Liver (tissue), 9 donors: ENCODE measurements around the gene ZMYM3. TPM values are rescaled to one million over a fixed set of nuclear protein-coding genes. Genes with fewer than 3 reads are reported as not detected.

ENCODE experiments used
- DNase-seq: peaks from one replicate; pipeline ENCODE4 v3.0.0-alpha.2; 2017; ENCODE audit warnings: low spot score
- H3K27ac ChIP-seq, 2 donors: one replicate each; pipeline ENCODE4 v1.7.0; 2013; ENCODE audit warnings: inconsistent platforms in 2 of 2, low read length in 2 of 2, control low read depth in 1 of 2, low read depth in 1 of 2, mild to moderate bottlenecking in 1 of 2
- H3K27me3 ChIP-seq, 4 donors: one replicate each; pipeline versions ENCODE4 v1.6.1 to v1.7.0; 2013; ENCODE audit warnings: low read length in 3 of 4, inconsistent platforms in 1 of 4, mild to moderate bottlenecking in 1 of 4, moderate library complexity in 1 of 4; ENCODE audit not compliant: control insufficient read depth in 4 of 4, insufficient read depth in 4 of 4
- H3K36me3 ChIP-seq, 4 donors: one replicate each; pipeline versions ENCODE4 v1.6.1 to v1.7.0; 2013; ENCODE audit warnings: low read length in 3 of 4, mild to moderate bottlenecking in 3 of 4, low read depth in 1 of 4, moderate library complexity in 1 of 4; ENCODE audit not compliant: control insufficient read depth in 4 of 4, insufficient read depth in 3 of 4
- H3K4me1 ChIP-seq, 4 donors: one replicate each; pipeline versions ENCODE4 v1.6.1 to v1.7.0; 2013; ENCODE audit warnings: low read length in 3 of 4, mild to moderate bottlenecking in 3 of 4, moderate library complexity in 1 of 4; ENCODE audit not compliant: control insufficient read depth in 4 of 4, insufficient read depth in 4 of 4
- H3K4me3 ChIP-seq, 3 donors: one replicate each; pipeline versions ENCODE4 v1.6.1 to v1.7.0; 2013; ENCODE audit warnings: low read length in 3 of 3, control low read depth in 1 of 3, low read depth in 1 of 3, mild to moderate bottlenecking in 1 of 3
- H3K9ac ChIP-seq, 2 donors: one replicate each; pipeline ENCODE4 v1.7.0; 2013; ENCODE audit warnings: low read length in 2 of 2, mild to moderate bottlenecking in 2 of 2, moderate library complexity in 2 of 2, control low read depth in 1 of 2, low read depth in 1 of 2
- H3K9me3 ChIP-seq, 4 donors: one replicate each; pipeline versions ENCODE4 v1.6.1 to v1.7.0; 2013; ENCODE audit warnings: low read length in 3 of 4; ENCODE audit not compliant: control insufficient read depth in 4 of 4
- EGR1 ChIP-seq, 2 donors: IDR thresholded peaks; 2 replicates each; pipeline ENCODE4 v1.6.1; 2016 to 2018; ENCODE audit warnings: antibody characterized with exemption in 2 of 2, low read depth in 2 of 2
- FOXA1 ChIP-seq: IDR thresholded peaks from 2 replicates; pipeline ENCODE4 v1.6.1; 2016; ENCODE audit warnings: antibody characterized with exemption
- FOXA2 ChIP-seq: IDR thresholded peaks from 2 replicates; pipeline ENCODE4 v1.6.1; 2016; ENCODE audit warnings: antibody characterized with exemption
- GABPA ChIP-seq, 2 donors: IDR thresholded peaks in 1 of 2; conservative IDR thresholded peaks in 1 of 2; 2 replicates each; pipeline ENCODE4 v1.6.1; 2016; ENCODE audit warnings: antibody characterized with exemption in 2 of 2, mild to moderate bottlenecking in 1 of 2, moderate library complexity in 1 of 2
- HNF4A ChIP-seq, 2 donors: conservative IDR thresholded peaks; 2 replicates each; pipeline ENCODE4 v1.6.1; 2016; ENCODE audit warnings: antibody characterized with exemption in 2 of 2, mild to moderate bottlenecking in 2 of 2
- HNF4G ChIP-seq: IDR thresholded peaks from 2 replicates; pipeline ENCODE4 v1.6.1; 2016; ENCODE audit warnings: antibody characterized with exemption
- JUND ChIP-seq, 2 donors: IDR thresholded peaks; 2 replicates each; pipeline ENCODE4 v1.6.1; 2016; ENCODE audit warnings: antibody characterized with exemption in 2 of 2
- NR2F2 ChIP-seq: IDR thresholded peaks from 2 replicates; pipeline ENCODE4 v1.6.1; 2016; ENCODE audit warnings: antibody characterized with exemption
- RAD21 ChIP-seq, 2 donors: IDR thresholded peaks; 2 replicates each; pipeline ENCODE4 v1.6.1; 2016; ENCODE audit warnings: antibody characterized with exemption in 2 of 2, mild to moderate bottlenecking in 2 of 2
- REST ChIP-seq: IDR thresholded peaks from 2 replicates; pipeline ENCODE4 v1.6.1; 2016; ENCODE audit warnings: antibody characterized with exemption, mild to moderate bottlenecking
- RXRA ChIP-seq, 2 donors: IDR thresholded peaks; 2 replicates each; pipeline ENCODE4 v1.6.1; 2017 to 2018; ENCODE audit warnings: antibody characterized with exemption in 2 of 2, mild to moderate bottlenecking in 1 of 2
- SP1 ChIP-seq: IDR thresholded peaks from 2 replicates; pipeline ENCODE4 v1.6.1; 2018; ENCODE audit warnings: antibody characterized with exemption, mild to moderate bottlenecking
- TAF1 ChIP-seq: conservative IDR thresholded peaks from 2 replicates; pipeline ENCODE4 v1.6.1; 2016; ENCODE audit warnings: antibody characterized with exemption, mild to moderate bottlenecking
- YY1 ChIP-seq: IDR thresholded peaks from 2 replicates; pipeline ENCODE4 v1.6.1; 2016; ENCODE audit warnings: antibody characterized with exemption, mild to moderate bottlenecking
- ZBTB33 ChIP-seq: IDR thresholded peaks from 2 replicates; pipeline ENCODE4 v1.6.1; 2016; ENCODE audit warnings: antibody characterized with exemption
- WGBS: extraction: QIAGEN DNeasy Blood & Tissue Kit; methylation state at CpG from one replicate; pipeline ENCODE4 v1.1.7; 2013; 5-methylcytosine and 5-hydroxymethylcytosine counted together
- polyA plus RNA-seq, 2 donors: library from polyadenylated mRNA; stranded (reverse) in 1 of 2; unstranded in 1 of 2; fragments of 200-250 nt in 1 of 2; fragments of >200 nt in 1 of 2; fragmentation: Nextera tagmentation in 1 of 2; extraction: Ambion mirVana in 1 of 2; gene quantifications; one replicate each; pipeline versions ENCODE4 v1.2.1 to v1.2.3, GENCODE V29; 2013 to 2015
- total RNA-seq, 2 donors: library from RNA; depleted of rRNA; stranded (reverse); fragments of >200 nt; gene quantifications; one replicate each; pipeline ENCODE4 v1.2.3, GENCODE V29; 2014
- TF ChIP-seq, protein P1 (sequence below): IDR thresholded peaks from 2 replicates; pipeline ENCODE4 v1.6.1; 2016; ENCODE audit warnings: antibody characterized with exemption
- TF ChIP-seq, protein P2 (sequence below): fragments of 150-350 bp; IDR thresholded peaks from 2 replicates; pipeline ENCODE4 v1.5.1; 2017; ENCODE audit warnings: improper control_type of control experiment, low read depth, low read length; ENCODE audit not compliant: missing input control
- TF ChIP-seq, protein P3 (sequence below): IDR thresholded peaks from 2 replicates; pipeline ENCODE4 v1.6.1; 2016; ENCODE audit warnings: antibody characterized with exemption
- donor health status: healthy.
- donor health status: healthy.
- donor health status: healthy.
- donor health status: healthy.
- donor health status: healthy.

Gene ZMYM3
- total and polyA plus RNA-seq, 4 donors: 4.5 to 13.3 (median 6.2) TPM

DNA sequence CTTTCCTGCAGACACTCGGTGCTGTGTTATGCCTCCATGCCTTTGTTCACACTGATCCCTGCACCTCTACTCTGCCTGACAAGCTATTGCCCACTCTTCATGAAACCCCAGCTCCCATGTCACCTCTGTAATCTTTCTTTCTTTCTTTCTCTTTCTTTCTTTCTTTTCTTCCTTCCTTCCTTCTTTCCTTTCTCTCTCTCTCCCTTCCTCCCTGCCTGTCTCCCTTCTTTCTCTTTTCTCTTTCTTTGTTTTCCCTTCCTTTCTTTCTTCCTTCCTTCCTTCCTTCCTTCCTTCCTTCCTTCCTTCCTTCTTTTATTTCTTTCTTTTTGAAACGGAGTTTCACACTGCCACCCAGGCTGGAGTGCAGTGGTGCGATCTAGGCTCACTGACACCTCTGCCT lies 18.5 kb downstream of the ZMYM3 start:
- 83% methylated on average over 3 of the region's 3 CpGs for WGBS
- DNase-seq: no peak
- Histone ChIP-seq H3K4me1 (peaks cover 3 to 6% (median 5%) of the 10 kb centered on the region in 4 donors), H3K4me3 (no peak overlapping the region), H3K9me3 (no peaks in the 10 kb centered on the region), H3K36me3 (peaks cover 0 to 6% (median 0%) of the 10 kb centered on the region in 4 donors), H3K27ac (no peak overlapping the region), H3K9ac (no peak overlapping the region), H3K27me3 (no peaks in the 10 kb centered on the region)
- no peak for TF ChIP-seq TAF1
- no peak for TF ChIP-seq RAD21 (IDR thresholded peaks at IDR 0.05)
- TF ChIP-seq SP1: no peak
- TF ChIP-seq HNF4G: no peak
- TF ChIP-seq FOXA2: no peak
- no peak for TF ChIP-seq HNF4A (conservative IDR thresholded peaks at IDR 0.05)
- TF ChIP-seq, protein P1, sequence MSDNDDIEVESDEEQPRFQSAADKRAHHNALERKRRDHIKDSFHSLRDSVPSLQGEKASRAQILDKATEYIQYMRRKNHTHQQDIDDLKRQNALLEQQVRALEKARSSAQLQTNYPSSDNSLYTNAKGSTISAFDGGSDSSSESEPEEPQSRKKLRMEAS: no peak
- no peak for TF ChIP-seq REST
- no peak for TF ChIP-seq ZBTB33
- TF ChIP-seq, protein P2, sequence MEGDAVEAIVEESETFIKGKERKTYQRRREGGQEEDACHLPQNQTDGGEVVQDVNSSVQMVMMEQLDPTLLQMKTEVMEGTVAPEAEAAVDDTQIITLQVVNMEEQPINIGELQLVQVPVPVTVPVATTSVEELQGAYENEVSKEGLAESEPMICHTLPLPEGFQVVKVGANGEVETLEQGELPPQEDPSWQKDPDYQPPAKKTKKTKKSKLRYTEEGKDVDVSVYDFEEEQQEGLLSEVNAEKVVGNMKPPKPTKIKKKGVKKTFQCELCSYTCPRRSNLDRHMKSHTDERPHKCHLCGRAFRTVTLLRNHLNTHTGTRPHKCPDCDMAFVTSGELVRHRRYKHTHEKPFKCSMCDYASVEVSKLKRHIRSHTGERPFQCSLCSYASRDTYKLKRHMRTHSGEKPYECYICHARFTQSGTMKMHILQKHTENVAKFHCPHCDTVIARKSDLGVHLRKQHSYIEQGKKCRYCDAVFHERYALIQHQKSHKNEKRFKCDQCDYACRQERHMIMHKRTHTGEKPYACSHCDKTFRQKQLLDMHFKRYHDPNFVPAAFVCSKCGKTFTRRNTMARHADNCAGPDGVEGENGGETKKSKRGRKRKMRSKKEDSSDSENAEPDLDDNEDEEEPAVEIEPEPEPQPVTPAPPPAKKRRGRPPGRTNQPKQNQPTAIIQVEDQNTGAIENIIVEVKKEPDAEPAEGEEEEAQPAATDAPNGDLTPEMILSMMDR: no peak
- no peak for TF ChIP-seq FOXA1
- no peak for TF ChIP-seq YY1
- TF ChIP-seq JUND (IDR thresholded peaks at IDR 0.05): no peak
- no peak for TF ChIP-seq EGR1 (IDR thresholded peaks at IDR 0.05; ENCODE audit: low read depth in 2 of 2)
- TF ChIP-seq RXRA (IDR thresholded peaks at IDR 0.05): no peak
- no peak for TF ChIP-seq GABPA (IDR thresholded peaks at IDR 0.05 in 1 of 2, conservative IDR thresholded peaks at IDR 0.05 in 1 of 2)
- TF ChIP-seq, protein P3, sequence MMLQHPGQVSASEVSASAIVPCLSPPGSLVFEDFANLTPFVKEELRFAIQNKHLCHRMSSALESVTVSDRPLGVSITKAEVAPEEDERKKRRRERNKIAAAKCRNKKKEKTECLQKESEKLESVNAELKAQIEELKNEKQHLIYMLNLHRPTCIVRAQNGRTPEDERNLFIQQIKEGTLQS: no peak
- no peak for TF ChIP-seq NR2F2
